Measurements from ENCODE around the gene HPCAL1.

- TF ChIP-seq, protein P1, sequence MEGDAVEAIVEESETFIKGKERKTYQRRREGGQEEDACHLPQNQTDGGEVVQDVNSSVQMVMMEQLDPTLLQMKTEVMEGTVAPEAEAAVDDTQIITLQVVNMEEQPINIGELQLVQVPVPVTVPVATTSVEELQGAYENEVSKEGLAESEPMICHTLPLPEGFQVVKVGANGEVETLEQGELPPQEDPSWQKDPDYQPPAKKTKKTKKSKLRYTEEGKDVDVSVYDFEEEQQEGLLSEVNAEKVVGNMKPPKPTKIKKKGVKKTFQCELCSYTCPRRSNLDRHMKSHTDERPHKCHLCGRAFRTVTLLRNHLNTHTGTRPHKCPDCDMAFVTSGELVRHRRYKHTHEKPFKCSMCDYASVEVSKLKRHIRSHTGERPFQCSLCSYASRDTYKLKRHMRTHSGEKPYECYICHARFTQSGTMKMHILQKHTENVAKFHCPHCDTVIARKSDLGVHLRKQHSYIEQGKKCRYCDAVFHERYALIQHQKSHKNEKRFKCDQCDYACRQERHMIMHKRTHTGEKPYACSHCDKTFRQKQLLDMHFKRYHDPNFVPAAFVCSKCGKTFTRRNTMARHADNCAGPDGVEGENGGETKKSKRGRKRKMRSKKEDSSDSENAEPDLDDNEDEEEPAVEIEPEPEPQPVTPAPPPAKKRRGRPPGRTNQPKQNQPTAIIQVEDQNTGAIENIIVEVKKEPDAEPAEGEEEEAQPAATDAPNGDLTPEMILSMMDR (IDR thresholded peaks at IDR 0.05; ENCODE audit: insufficient read depth, low read depth, low read length), result no peak
- TF ChIP-seq EZH2 (IDR thresholded peaks at IDR 0.05; ENCODE audit: insufficient read depth, low read length), result no peak
Observed at GRCh38 chr2:10400568-10400977, 97.9 kb downstream of the HPCAL1 start.
